ENCODE measurements around the gene PRKAR1B.

Gene PRKAR1B

GRCh38 chr7:601036-601594 is 126.0 kb downstream of the PRKAR1B start:
- DNase-seq = no peak

- DNase-seq = no peak
Measured at GRCh38 chr7:600149-601035, 126.7 kb downstream of the PRKAR1B start.

GRCh38 chr7:598899-599298 is 128.2 kb downstream of the PRKAR1B start:
- no peak for DNase-seq

GRCh38 chr7:597348-598178 is 129.5 kb downstream of the PRKAR1B start:
- DNase-seq = no peak

- DNase-seq = no peak
Measured at GRCh38 chr7:596819-597182, 130.3 kb downstream of the PRKAR1B start.

GRCh38 chr7:596071-596818 is 130.8 kb downstream of the PRKAR1B start:
- no peak for DNase-seq

GRCh38 chr7:595621-596010 is 131.5 kb downstream of the PRKAR1B start:
- DNase-seq = no peak

- no peak for DNase-seq
Measured at GRCh38 chr7:594920-595620, 132.0 kb downstream of the PRKAR1B start.

- DNase-seq = no peak
Measured at GRCh38 chr7:594212-594913, 132.7 kb downstream of the PRKAR1B start.

GRCh38 chr7:593324-594115 is 133.6 kb downstream of the PRKAR1B start:
- DNase-seq = no peak

- no peak for DNase-seq
Measured at GRCh38 chr7:591856-592628, 135.0 kb downstream of the PRKAR1B start.

GRCh38 chr7:590731-591551 is 136.1 kb downstream of the PRKAR1B start:
- no peak for DNase-seq

GRCh38 chr7:589781-590575 is 137.1 kb downstream of the PRKAR1B start:
- no peak for DNase-seq

- no peak for DNase-seq
Measured at GRCh38 chr7:587767-588166, 139.3 kb downstream of the PRKAR1B start.

- DNase-seq = no peak
Measured at GRCh38 chr7:586494-586893, 140.6 kb downstream of the PRKAR1B start.

- no peak for DNase-seq
Measured at GRCh38 chr7:585873-586272, 141.2 kb downstream of the PRKAR1B start.

GRCh38 chr7:585229-585711 is 141.8 kb downstream of the PRKAR1B start:
- DNase-seq = no peak

GRCh38 chr7:584820-585219 is 142.3 kb downstream of the PRKAR1B start:
- no peak for DNase-seq
